Tibial nerve (tissue), 4 donors: ENCODE results near the gene HMG20B. TPM values are rescaled to one million over a fixed set of nuclear protein-coding genes. Genes with fewer than 3 reads are reported as not detected.

Source experiments
- DNase-seq, 2 donors: peaks; one replicate each; pipeline ENCODE4 v3.0.0-alpha.2; 2019; ENCODE audit warnings: low spot score in 2 of 2
- H3K27ac ChIP-seq, 4 donors: fragments of 200-600 bp; sonication (generic) in 3 of 4; one replicate each; pipeline ENCODE4 v1.5.1; 2017 to 2019; ENCODE audit warnings: mild to moderate bottlenecking in 1 of 4
- H3K27me3 ChIP-seq, 2 donors: fragments of 200-600 bp; sonication (generic) in 1 of 2; one replicate each; pipeline versions ENCODE4 v1.5.1 to v1.6.0; 2017 to 2019
- H3K36me3 ChIP-seq, 3 donors: fragments of 200-600 bp; sonication (generic); one replicate each; pipeline ENCODE4 v1.5.1; 2018 to 2019
- H3K4me1 ChIP-seq, 4 donors: fragments of 200-600 bp; sonication (generic) in 3 of 4; one replicate each; pipeline ENCODE4 v1.5.1; 2017 to 2019
- H3K4me3 ChIP-seq, 4 donors: fragments of 200-600 bp; sonication (generic) in 3 of 4; one replicate each; pipeline ENCODE4 v1.5.1; 2017 to 2019; ENCODE audit warnings: mild to moderate bottlenecking in 1 of 4, moderate library complexity in 1 of 4
- H3K9me3 ChIP-seq, 4 donors: fragments of 200-600 bp; sonication (generic) in 3 of 4; one replicate each; pipeline ENCODE4 v1.5.1; 2017 to 2019
- CTCF ChIP-seq, 5 experiments: fragments of 200-600 bp in 3 of 5; fragments of 450-650 bp in 2 of 5; sonication (generic) in 3 of 5; IDR thresholded peaks; one replicate each; pipeline ENCODE4 v1.5.1; 2016 to 2019; ENCODE audit warnings: antibody characterized with exemption in 5 of 5, mild to moderate bottlenecking in 3 of 5, moderate library complexity in 2 of 5
- EP300 ChIP-seq, 2 donors: sonication (generic); formaldehyde crosslinking; IDR thresholded peaks; one replicate each; pipeline ENCODE4 v1.6.1; 2017; ENCODE audit warnings: antibody characterized with exemption in 2 of 2, mild to moderate bottlenecking in 1 of 2
- POLR2A ChIP-seq, 2 donors: fragments of 450-650 bp; IDR thresholded peaks; one replicate each; pipeline ENCODE4 v1.6.1; 2017; ENCODE audit warnings: antibody characterized with exemption in 2 of 2, mild to moderate bottlenecking in 2 of 2, moderate library complexity in 2 of 2
- WGBS, 2 donors: methylation state at CpG; one replicate each; pipeline ENCODE4 v1.1.5; 2018; 5-methylcytosine and 5-hydroxymethylcytosine counted together
- total RNA-seq, 4 donors: library from RNA; depleted of rRNA; stranded (reverse); fragments of >200 nt; gene quantifications; one replicate each; pipeline ENCODE4 v1.1.0, GENCODE V29; 2016

Gene HMG20B
- 100 to 1,000 TPM in 3 of 4 donors, 10 to 100 TPM in 1; 94.0 to 181 (median 153) TPM for total RNA-seq

DNA sequence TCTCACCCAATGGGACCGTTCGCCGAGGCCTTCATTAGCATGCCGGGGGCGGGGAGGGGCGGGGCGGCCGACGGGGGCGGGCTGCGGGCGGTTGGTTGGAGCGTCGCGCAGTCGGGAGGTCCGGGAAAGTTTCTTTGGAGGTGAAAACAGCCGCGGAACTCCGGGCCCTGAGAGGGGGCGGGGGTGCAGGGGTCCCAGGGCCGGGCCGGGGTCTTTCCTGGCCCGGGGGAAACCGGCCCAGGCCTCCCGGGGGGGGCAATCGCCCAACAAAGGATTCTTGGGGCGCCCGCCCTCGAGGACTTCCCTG, at the start of gene HMG20B:
HMG20B (plus strand) TSS at position 90 of the 307 bp plus-strand sequence. CDS start 366 bp downstream, outside the sequence.
- peak in 1 of 2 donors; percentile 34 for TF ChIP-seq POLR2A (IDR thresholded peaks at IDR 0.05)
- peak in 1 of 5 experiments; percentile 5 for TF ChIP-seq CTCF (IDR thresholded peaks at IDR 0.05)
- no peak for TF ChIP-seq EP300 (IDR thresholded peaks at IDR 0.05)
- Histone ChIP-seq H3K36me3 (peaks cover 0 to 29% (median 2%) of the 10 kb centered on the region in 3 donors), H3K27me3 (no peaks in the 10 kb centered on the region), H3K27ac (peak within 1 kb of the TSS; percentile 65 to 88 (median 84)), H3K4me1 (peaks cover 0 to 67% (median 23%) of the 10 kb centered on the region in 4 donors), H3K4me3 (peak within 1 kb of the TSS; percentile 63 to 85 (median 70)), H3K9me3 (no peaks in the 10 kb centered on the region)
- 0% methylated on average over 4 to 20 of the region's 30 CpGs for WGBS, 2 donors
- DNase-seq = no peak

GRCh38 chr19:3523361-3524077, 49.2 kb upstream of the HMG20B start:
- peaks cover 4 to 95% (median 24%) of the 10 kb centered on the region in 3 donors for H3K36me3 ChIP-seq
- WGBS, 2 donors = 84 to 91% methylated on average over 18 to 21 of the region's 21 CpGs
- H3K4me3 ChIP-seq = no peak overlapping the region
- TF ChIP-seq POLR2A (IDR thresholded peaks at IDR 0.05) (no peak), EP300 (IDR thresholded peaks at IDR 0.05) (no peak), CTCF (IDR thresholded peaks at IDR 0.05) (no peak)
- peaks cover 0 to 11% (median 0%) of the 10 kb centered on the region in 4 donors for H3K4me1 ChIP-seq
- no peak overlapping the region for H3K27ac ChIP-seq
- no peaks in the 10 kb centered on the region for H3K9me3 ChIP-seq
- no peak for DNase-seq
- H3K27me3 ChIP-seq = no peaks in the 10 kb centered on the region

GRCh38 chr19:3524078-3524842, 48.5 kb upstream of the HMG20B start:
- Histone ChIP-seq H3K36me3 (peaks cover 4 to 88% (median 24%) of the 10 kb centered on the region in 3 donors), H3K4me3 (no peak overlapping the region)

GRCh38 chr19:3524904-3525451, 47.8 kb upstream of the HMG20B start:
- Histone ChIP-seq H3K4me1 (peaks cover 0 to 3% (median 0%) of the 10 kb centered on the region in 4 donors), H3K27ac (no peak overlapping the region), H3K36me3 (peaks cover 4 to 81% (median 24%) of the 10 kb centered on the region in 3 donors), H3K27me3 (no peaks in the 10 kb centered on the region), H3K4me3 (no peak overlapping the region), H3K9me3 (no peaks in the 10 kb centered on the region)
- DNase-seq = no peak
- WGBS, 2 donors = 90 to 92% methylated on average over 19 to 20 of the region's 20 CpGs
- TF ChIP-seq EP300 (IDR thresholded peaks at IDR 0.05) = no peak
- no peak for TF ChIP-seq POLR2A (IDR thresholded peaks at IDR 0.05)
- no peak for TF ChIP-seq CTCF (IDR thresholded peaks at IDR 0.05)

More at GRCh38 chr19:3524078-3524842, 48.5 kb upstream of the HMG20B start:
- TF ChIP-seq EP300 (IDR thresholded peaks at IDR 0.05) (no peak), CTCF (IDR thresholded peaks at IDR 0.05) (no peak), POLR2A (IDR thresholded peaks at IDR 0.05) (no peak)
- DNase-seq = no peak
- WGBS, 2 donors = 90 to 91% methylated on average over 32 to 33 of the region's 33 CpGs
- Histone ChIP-seq H3K4me1 (peaks cover 0 to 6% (median 0%) of the 10 kb centered on the region in 4 donors), H3K27ac (no peak overlapping the region), H3K27me3 (no peaks in the 10 kb centered on the region), H3K9me3 (no peaks in the 10 kb centered on the region)
